Occipital lobe (tissue), 2 donors: ENCODE results near the gene LRIG1. TPM values are rescaled to one million over a fixed set of nuclear protein-coding genes. Genes with fewer than 3 reads are reported as not detected.

Experiments
- DNase-seq: peaks from one replicate; lab custom pipeline; 2025; lab: John Stamatoyannopoulos, UW
- total RNA-seq: library from RNA; depleted of rRNA; stranded (reverse); fragments of >200 nt; gene quantifications from one replicate; pipeline ENCODE4 v1.2.3, GENCODE V29; 2014

Gene LRIG1
- total RNA-seq, 1 donor from 2014 or later, result 72.7 TPM

DNA sequence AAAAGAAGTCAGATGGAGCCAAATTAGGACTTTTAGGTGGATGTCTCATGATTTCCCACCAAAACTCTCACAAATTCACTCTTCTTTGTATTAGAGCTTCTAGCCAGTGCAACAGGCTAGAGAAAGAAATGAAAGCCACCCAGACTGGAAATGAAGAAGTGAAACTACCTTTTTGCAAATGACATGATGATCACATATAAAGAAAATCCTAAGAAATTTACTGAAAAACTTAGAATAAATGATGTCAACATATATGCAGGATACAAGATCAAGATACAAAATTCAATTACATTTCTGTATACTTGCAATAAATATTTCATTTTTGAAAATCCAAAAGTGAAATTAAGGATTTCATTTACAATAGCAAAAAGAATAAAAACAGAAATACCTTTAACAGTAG is 110.8 kb downstream of the LRIG1 start:
- DNase-seq, result no peak

DNA sequence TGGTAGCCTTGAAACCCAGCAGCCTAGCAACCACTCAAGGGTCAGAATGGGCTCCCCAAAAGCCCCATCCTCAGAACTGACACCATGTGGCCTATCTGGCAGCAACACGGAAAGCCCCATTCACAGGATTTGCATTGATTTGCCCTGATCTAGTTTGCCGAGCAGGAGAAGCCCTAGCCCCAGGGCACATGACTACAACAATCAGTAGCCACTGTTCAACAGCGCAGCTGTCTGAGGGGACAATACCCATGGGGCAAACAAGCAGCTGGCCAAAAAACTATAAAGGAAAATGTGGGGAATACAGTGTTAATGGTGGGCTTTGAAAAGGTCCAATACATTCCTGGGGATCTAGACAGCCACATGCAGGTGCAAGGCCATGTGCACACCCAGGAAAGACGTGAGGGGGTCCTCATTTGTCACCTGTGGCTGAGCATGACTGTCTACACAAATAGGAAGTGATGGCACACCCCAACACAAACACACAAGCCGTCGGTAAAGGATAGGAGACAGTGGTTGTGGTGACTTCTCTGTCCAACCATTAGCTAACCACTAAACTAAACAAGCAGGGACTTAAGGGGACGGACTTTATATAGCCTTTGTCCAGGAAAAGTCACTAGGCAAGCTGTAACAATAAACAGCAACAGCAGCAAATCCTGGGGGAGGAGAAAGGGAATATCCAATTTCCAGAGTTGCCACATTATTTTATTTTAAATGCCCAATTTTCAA is 113.7 kb downstream of the LRIG1 start:
- no peak for DNase-seq

DNA sequence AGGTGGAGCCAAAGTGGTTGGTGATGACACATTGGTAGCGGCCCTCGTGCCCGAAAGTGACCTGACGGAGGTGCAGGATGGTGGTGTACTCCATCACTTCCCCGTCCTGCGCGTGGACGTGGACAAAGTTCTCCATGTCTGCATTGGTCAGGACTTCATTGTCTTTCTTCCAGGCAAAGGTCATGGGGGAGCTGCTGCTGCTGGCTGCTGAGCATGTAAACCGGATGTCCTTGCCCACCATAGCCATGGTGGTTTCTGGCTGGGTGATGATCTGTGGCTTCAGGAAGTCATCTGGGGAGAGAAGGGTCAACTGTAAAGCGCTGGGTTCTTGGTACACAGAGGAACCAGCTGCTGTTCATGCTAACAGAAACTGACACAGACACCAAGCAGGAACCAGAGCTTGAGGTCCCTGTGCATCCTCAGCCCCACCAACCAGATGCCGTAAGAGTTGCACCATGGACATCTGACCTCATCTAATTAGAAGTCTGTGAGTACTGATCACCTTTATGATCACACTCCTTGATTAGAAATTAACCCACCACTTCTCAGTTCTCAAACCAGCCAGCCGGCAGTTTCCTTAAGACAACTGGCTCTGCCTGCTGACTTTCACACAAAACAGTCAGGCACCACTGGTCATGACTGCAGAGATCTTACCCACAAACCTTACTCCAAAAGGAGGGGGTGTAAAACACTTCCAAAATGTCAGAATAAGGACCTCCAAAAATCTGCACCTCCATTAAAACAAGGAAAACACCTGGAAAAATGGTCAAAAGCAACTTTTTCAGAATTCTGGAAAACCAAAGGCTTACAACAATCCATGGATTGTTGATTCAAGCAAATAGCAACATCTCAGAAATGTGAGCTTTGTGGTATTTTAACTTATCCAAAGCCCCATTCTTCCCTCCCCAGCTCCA is 114.6 kb downstream of the LRIG1 start:
- no peak for DNase-seq

- no peak for DNase-seq
Observed at GRCh38 chr3:66385066-66385465, 115.8 kb downstream of the LRIG1 start.

GRCh38 chr3:66383998-66384745 is 116.7 kb downstream of the LRIG1 start:
- no peak for DNase-seq

GRCh38 chr3:66383023-66383422 is 117.8 kb downstream of the LRIG1 start:
- DNase-seq, result no peak

GRCh38 chr3:66382142-66382541 is 118.7 kb downstream of the LRIG1 start:
- DNase-seq, result no peak

- no peak for DNase-seq
Observed at GRCh38 chr3:66381626-66382025, 119.2 kb downstream of the LRIG1 start.

DNA sequence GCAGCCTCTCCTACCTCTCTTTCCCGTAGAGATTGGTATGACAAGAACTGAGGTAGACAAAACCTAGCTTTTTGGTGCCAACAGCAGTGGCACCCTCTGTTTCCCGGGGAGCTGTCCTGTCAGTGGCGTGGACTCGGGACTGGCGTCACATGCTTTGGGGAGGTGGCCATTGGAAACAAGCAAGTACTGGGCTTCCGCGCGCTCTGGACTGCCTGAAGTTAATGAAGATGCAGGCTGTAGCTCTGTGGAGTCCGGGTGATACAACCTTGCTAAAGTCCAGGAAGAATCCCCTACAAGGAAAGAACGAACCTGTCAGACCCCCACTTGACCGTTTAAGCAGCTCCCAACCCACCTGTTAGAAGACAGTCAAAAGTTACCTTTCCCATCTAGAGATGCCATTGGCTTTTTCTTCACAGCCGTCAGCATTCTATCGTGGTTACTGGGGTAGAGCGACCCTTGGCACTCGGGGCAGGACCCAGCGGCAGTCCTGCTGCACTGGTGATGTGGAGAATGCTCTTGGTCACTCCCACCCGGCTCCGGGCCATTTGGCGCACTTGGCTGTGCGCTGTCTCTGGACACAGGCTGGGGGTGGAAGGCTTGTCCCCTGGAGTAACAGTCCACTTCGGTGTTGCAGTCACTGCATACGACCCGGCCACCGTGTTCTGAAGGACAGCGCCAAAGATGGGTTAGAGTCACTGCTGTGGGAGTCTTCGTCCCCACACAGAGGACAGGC is 120.5 kb downstream of the LRIG1 start:
- no peak for DNase-seq

DNA sequence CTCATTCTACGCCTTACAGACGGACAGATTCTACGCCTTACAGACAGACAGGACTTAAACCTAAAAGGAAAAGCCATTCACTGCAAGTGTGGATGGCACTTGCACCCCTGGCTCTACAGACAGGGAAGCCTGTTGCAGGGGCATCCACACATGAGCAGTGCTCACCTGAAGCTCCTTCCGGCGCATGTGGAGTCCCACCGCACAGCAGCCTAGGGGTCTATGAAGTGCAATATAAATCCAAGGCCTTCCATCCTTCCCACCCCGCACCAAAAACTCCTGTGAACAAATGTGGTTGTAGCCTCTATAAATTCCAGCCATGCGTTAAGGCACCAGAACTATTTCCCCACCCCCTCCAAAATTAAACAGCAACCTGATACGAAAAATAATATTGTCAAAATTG is 121.3 kb downstream of the LRIG1 start:
- no peak for DNase-seq

DNA sequence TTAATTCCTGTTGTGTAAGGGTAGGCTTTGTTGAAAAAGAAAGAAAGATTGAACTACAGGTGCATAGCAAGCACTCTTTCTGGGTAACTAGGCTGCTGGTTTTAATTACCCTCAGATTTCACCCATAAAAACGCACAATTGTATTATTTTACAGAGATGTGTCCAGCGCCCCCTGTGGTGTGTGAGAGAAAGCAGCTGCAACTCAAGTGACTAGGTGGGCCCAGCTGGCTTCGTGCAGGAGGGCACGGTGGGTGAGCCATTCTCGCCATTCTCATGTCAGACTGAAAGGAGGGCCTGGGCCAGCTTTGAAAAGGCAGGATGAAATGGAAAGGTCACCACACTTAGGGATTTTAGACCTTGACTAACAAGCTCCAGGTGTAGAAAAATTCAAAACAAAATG is 122.6 kb downstream of the LRIG1 start:
- no peak for DNase-seq

DNA sequence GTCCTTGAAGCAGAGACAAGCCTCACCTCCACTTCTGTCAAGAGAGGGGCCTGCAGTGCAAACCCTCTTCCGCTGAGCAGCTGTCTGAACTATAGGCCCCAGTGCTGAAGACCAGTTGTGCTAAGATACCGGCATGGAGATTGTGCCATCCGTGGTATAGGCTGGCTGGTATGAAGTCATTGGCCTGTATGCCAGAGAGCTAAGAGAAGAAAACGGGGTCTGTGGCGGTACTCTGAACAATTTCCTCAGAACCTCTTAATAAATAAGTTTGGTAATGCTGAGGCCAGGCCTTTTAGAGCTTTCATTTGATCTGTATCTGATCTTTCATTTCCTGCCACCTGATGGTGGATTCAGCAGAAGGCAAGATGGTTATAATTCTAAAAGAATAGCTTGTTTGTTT is 123.0 kb downstream of the LRIG1 start:
- no peak for DNase-seq

- DNase-seq, result no peak
Observed at GRCh38 chr3:66376568-66376967, 124.3 kb downstream of the LRIG1 start.

DNA sequence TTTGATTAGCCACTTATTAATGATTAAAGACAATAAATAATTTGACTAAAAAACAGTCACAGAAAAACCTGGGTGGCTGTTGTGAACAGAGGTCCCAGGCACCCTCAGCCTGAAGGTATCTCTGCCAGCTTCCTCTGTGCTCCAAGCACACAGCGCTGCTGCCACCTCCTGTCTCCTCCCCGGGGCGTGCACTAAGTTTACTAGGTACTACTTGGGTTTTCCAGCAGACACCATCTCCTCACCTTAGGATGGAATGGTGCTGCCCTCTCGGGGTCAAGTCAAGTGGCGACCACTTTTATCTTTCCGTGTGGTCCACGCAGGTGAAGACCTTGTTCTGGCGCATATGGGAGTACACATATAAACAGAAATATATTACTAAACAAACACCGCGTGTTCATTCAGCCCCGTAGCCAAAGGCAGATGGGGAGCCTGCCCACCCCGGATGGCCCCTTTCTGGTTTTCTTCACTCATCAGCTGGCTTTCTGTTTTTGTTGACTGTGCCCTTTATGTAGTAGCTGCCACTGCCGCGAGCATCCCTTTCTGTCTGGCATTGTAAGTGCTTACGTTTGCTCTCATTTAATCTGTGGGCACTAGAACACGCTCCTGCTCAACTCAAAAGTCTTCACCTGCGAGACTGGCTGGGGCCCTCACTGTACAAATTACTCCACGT is 128.0 kb downstream of the LRIG1 start:
- no peak for DNase-seq

- no peak for DNase-seq
Observed at GRCh38 chr3:66371432-66371831, 129.4 kb downstream of the LRIG1 start.

GRCh38 chr3:66370179-66370578 is 130.6 kb downstream of the LRIG1 start:
- no peak for DNase-seq

DNA sequence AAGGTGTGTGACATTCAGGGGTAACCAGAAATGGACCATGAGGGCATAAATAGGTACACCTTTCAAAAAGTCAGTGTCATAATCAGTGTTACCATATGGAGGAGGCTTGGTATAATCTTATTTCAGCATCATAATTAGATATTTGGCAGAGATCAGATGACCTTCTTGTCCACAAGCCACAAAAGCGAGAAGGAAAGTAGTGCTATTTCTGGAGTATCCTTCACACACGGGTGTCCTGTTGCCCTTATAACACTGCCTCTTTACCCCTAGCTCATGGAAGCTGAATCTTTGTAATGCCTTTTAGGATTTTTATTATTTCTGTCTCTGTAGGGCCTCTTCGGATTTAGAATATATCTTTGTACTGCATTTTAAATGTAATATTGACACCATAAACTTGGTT is 132.8 kb downstream of the LRIG1 start:
- no peak for DNase-seq

DNA sequence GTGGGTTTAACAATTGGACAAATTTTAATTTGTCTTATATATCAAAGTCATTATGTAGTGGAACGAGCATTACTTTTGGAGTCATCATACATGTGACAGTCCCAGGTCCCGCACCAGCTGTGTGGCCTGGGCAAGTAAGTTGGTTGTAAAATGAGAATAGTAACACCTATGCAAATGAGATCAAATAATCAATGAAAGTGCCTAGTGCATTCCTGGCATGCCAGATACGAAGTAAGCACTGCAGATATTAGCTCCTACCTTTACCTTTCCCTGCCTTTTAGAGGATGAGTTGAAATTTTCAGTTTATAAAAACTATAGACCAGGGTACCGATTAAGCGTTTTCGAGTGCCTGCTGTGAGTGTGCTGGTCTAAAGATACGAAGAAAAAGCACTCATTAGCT is 134.1 kb downstream of the LRIG1 start:
- no peak for DNase-seq

GRCh38 chr3:66365080-66365479 is 135.7 kb downstream of the LRIG1 start:
- DNase-seq, result no peak

DNA sequence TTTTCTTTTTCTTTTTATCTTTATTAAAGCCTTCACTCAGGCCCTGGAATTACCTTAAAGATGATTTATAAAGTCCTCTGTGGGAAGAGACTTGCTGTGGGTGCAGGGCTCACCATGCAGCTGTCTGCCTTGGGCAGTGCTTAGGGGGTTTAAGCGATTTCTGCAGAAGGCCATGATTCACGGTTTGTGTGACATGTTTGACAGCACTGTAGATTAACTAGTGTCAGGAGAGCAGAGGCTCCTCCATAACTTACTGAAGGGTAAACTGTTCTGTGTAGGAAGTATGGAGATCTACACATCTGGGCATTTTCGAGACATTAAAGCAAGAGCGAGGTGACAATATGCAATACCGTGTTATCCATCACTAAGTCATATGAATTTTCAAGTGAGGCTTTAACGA is 137.7 kb downstream of the LRIG1 start:
- DNase-seq, result no peak

DNA sequence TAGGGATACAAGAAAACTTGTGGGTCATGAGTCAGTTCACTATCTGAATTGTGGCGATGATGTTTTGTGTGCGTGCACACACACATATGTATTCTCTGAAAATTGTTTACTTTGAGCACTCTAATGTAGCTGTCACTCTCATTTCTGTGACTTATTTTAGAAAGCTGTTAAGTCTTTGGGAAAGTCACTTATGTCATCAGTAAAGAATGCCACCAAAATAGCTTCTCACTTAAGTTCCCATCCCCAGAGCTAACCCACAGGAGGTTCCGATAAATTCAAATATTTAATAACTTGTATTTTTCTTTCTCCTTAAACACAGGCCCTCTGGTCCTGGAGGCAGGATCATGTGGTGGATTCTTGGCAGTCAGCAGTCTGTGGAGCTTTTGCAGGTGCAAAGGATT is 138.3 kb downstream of the LRIG1 start:
- no peak for DNase-seq
